ENCODE measurements around the gene SND1.
"Not testable (repeated sequence)": the region's sequence is repeated elsewhere in the genome, so short reads cannot be mapped to it uniquely, and the experiment has no call there.

SND1 gene

DNA sequence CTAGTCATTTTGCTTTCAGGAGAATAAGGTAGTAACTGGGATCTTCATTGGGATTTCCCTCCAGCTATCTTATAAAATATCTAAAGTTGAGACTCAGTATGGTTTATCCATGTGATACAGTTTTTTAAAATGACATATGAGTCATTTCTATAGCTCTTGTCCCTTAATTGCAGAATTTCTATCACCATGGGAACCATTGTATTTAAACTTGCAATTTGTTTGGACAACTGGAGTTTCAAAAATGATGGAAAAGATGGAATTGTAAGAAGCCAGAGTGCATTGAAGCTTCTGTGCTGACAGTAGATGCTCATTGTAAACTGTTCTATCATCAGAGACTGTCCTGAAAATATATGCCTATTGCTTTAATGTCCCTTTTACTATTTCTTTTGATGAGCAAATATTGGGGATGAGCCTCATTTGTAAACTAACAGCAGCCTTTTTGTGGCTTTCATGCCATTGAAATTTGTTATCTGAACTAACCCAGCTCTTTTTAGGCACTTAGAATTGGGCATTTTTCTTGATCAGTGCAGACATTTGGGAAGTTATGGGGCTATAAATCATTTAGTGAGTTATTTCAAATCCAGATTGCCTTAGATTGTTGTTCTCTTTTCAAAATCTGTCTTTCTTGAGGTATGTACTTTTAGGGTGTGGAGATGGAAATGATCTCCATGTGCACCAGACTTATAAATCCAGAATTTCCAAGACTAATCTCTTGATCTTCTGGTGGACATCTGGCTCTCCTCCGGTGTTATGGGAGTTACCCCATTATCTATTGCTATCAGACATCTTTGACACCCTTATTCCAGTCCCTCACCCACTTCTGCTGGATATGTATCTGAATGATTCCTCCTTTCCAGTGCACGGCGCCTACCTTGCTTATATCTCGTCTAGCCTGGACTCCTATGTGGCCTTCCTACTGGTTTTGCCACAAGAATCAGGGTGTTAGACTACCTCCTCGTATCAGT, 159.0 kb downstream of the SND1 start:
- DNase-seq = no peak

DNA sequence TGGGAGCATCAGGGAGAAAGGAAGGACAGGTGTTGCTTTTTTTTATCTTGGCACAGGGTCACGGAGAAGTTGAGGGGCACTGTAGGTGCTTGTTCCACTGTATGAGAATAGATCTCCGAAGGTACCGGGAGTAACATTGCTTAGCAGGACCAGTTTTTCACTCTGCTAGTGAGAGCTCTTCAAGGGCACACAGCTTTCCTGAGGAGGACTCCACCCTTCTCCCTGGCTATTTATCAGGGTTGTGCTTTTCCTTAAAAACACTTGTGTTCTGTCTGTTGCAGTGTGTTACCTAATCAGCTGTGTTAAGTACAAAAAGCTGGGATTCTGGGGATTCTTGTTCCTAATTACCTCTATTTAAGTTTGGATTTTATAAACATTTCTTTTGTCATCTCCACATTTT, 160.5 kb downstream of the SND1 start:
- no peak for DNase-seq

GRCh38 chr7:127813991-127814541, 162.1 kb downstream of the SND1 start:
- no peak for DNase-seq

DNA sequence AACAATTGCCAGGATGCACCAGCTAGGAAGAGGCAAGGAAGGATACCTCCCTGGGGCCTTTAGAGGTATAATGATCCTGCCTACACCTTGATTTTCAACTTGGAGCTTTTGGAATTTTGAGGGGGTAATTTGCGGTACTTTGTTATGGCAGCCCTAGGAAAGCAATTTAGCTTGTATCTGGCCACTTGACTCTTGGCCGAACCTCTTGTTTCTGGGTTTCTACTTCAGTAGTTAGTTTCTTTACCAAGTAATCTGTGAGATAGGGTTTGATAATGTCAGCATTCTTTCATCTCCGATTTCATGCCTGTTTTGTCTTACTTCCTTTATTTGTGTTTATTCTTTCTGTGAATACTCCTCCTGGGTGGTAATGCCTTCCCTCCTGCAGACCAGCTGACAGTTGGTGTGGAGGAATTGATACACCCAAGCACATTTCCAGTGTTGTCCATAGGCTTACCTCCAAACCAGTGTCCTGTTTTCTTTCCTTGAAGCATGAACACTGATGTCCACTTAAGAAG, 163.7 kb downstream of the SND1 start:
- DNase-seq = no peak

DNA sequence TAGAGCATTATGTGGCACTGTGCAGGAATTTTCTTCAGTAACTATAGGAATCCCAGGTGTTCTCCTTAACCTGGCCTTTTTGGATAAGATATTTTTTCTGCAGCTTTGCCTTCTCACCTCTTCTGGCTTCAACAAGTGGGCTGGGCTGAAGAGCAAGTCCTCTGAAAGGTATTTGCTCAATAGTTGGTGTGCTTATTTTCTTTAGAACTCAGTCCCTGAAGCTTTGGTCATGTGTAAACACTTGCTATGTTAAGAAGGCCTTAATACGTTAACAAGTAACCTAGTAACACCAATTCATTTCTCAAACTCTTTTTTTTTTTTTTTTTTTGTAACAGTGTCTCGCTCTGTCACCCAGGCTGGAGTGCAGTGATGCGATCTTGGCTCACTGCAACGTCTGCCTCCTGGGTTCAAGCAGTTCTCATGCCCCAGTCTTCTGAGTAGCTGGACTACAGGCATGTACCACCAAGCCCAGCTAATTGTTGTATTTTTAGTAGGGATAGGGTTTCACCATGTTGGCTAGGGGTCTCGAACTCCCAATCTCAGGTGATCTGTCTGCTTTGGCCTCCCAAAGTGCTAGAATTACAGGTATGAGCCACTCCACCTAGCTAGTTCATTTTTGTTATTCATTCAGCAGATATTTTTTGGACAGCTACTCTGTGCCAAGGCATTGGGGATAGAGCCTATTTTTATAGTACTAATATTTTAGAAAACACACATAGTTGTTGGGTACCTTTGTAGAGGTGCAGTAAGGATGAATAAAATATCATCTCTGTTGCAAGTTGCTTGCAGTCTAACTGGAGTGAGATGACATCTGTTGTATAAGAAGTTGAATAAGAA, 164.6 kb downstream of the SND1 start:
- DNase-seq = no peak

GRCh38 chr7:127817466-127817865, 165.5 kb downstream of the SND1 start:
- DNase-seq = no peak

DNA sequence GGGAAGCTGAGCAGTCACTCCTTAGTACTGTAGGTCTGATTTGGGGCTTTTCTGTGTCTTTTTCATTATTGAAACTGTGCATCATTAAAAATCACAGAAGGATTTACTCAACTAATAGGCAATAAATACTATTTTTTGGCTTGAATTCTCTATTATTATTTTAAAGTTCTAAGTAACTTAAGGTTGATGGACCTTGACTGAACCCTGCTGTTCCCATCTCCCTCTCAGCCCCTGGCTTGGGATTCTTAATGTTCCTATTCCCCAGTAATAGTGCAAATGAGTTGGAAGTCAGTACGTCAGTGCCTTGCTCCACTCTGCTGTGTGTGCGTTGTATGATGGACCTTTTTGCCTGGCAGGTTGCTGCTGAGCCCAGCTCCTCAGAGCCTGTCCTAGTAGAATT, 166.3 kb downstream of the SND1 start:
- no peak for DNase-seq

DNA sequence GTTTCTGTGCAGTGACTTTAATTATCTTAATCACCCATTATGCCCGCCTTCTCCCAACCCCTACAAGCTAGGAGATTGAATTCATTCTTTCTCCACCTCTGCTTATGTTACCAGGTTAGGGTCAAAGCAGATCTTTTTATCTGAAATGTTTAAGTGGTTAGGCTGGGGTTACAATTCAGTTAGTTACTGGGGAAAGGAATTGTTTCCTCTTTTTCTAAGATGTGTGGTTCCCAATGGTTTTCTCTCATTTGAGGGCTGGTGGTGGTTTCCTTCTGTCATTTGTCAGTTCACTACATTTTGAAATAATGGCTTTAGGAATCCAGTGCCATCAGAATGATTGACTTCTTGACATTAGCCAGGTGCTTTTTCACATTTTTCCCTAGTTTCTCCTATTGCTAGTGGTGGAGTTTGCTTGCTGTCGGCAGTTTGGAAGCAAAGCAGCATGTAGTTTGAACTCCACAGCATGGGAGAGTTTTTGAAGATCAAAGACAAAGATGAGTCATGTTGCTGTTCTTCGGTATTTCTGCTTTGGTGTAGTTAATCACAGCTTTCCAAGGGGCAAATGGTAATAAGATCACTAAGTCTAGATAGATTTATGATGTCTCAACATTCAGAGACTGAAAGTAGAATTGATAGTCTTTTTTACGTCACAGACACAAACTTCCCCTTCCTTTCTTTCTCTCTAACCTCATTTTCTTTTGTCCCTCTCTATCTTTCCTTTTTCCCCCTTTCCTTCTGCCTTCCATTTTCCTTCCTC, 168.2 kb downstream of the SND1 start:
- DNase-seq = no peak

GRCh38 chr7:127820732-127821085, 168.7 kb downstream of the SND1 start:
- no peak for DNase-seq

- DNase-seq = peak in 1 of 2 experiments; percentile 31
Observed at GRCh38 chr7:127821146-127821545, 169.2 kb downstream of the SND1 start.

DNA sequence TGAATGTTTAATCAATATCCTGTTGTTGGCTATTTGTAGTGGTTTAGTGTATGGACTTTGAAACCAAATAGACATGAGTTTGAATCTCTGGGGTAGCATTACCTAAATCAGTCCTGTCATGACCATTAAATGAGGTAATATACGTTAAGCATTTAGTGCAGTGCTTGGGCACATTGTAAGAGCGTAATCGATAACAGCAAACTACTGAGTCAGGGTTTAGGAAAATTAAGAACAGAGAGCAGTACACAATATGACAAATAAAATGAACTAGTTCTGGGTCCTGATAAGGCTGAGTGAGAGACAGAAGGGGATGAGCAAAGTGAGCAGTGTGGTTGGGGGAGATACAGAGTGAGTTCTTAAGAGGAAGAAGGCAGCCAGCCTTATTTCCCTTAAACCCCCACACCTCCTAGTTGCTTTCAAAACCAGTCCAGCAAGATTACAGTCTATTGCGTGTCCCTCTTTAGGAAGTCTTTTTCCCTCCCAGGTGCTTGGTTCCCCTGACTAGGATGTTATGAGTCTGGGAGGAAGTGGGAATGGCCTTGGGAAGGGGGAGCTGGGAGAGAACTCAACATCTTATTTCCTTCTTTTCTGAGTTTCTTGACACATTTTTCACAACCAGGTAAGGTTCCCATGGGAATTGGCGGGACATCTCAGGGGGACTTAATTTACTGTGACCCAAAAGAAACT, 171.0 kb downstream of the SND1 start:
- DNase-seq = no peak

DNA sequence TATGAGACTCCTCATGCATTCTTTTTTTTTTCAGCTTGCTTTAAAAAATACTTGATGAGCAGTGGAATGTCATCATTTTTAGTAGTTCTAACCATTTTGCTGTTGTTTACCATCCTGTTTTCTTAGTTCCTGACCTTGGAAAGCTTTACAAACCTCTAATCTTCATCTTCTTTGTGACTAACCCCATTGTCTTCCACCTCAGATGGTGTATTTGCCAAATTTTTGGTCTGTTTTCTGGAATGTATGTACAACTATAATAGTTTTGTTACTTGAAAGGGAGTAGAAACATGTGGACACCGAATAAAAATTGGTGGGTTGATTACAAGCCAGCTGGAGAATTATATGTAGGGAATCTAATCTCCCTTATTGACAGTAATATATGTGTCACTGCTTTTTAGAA, 172.7 kb downstream of the SND1 start:
- DNase-seq = no peak

DNA sequence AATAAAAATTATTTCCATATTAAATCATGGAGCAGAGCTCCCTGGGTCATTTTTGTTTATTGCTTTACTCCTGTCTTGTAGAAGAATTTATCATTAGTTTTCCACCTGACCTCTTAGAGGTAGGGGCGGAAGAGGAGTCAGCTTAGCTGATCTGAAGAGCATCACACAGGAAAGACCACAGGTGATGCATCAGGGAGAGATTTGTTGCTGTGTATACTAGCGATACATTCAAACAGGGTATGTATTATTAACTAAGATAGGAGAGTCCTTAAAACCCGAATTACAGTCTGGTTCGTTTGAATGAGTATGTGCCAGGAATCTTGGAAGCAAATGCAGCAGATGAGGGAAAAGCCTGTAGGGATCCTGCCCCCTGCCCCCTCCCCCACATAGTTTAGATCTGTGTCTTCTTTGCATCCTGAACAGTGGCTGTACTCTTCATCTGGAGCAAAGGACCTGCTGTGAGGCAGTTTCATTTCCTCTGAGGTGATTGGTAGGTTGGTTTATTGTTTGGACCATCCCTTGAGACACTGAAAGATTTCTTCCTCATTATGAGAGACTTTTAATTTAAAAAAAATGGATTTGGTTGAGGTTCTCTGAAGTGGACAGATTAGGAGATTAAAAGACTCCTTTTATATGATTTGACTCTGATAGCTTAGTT, 177.0 kb downstream of the SND1 start:
- no peak for DNase-seq

DNA sequence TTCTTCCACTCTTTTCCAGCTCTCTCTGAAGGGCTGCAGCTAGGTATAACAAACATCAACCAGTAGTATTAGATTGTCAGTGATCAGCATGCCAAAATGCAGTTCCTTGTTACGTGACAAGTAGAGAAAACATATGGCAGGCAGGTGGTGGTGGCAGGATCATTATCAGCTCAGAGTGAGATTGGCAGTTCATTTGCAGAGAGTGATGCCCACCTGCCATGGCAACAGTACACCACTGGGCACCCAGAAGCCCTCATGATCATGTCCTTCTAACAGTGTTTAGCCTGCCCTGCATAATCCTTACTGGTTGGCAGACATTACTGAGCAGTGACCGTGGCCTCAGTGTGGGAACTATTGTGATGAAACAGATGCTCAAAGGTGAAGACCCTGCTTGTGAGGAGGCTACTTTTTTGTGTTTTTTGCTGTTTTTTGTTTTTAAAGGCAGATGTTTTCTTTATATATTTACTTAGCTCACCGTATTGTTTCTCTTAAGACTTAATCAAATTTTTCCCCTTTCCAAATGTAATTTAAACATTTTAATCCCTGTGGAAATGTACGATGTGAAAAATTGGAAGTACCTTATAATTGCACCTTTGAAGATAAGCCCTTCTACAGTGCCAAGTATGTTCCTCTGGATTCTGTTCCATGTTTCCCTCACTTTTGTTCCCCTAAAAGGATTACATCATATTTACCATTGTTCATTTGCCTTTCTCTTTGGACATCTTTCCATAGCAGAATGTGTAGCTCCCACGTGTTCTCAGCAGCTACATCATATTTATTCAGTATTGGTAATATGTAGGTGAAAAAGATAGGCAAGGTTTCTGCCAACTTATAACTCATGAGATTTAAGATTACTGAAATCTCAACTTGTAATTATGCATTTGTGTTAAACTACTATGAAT, 179.6 kb downstream of the SND1 start:
- peak; percentile 68 to 79 for DNase-seq

- DNase-seq = no peak
Observed at GRCh38 chr7:127832592-127832991, 180.6 kb downstream of the SND1 start.

DNA sequence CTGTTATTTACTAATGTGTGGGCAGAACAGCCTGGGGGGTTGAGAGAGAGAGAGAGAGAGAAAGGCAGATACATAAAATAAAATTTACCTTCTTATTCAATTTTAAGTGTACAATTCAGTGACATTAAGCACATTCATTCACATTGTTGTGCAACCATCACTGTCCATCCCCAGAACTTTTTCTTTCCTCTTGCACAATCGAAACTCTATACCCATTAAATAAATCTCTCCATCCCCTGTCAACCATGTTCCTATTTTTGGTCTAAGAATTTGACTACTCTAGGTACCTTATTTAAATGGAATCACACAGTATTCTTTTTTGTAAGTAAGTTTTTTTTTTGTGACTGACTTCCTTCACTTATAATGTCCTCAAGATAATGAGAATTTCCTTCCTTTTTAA, 181.6 kb downstream of the SND1 start:
- DNase-seq = no peak

DNA sequence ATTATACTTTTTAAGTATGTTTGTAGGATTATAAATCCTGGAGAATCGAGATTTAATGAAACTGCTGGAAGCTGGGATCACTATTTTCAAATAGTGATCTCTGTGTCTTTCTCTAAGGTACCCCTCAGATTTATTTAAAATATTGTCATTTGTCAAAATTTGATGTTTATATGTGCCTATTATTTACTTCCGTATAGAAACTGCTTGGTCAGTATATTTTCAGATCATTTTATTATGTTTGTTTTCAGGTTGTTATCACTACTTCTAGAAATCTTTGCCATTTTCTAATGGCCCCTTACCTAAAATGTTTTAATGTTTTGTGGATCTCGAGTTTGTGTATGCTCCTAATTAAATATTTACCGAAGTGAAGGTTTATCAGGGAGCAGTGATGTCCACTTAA, 183.7 kb downstream of the SND1 start:
- DNase-seq = no peak

- not testable (repeated sequence) for DNase-seq
Observed at GRCh38 chr7:127837816-127838410, 185.9 kb downstream of the SND1 start.

DNA sequence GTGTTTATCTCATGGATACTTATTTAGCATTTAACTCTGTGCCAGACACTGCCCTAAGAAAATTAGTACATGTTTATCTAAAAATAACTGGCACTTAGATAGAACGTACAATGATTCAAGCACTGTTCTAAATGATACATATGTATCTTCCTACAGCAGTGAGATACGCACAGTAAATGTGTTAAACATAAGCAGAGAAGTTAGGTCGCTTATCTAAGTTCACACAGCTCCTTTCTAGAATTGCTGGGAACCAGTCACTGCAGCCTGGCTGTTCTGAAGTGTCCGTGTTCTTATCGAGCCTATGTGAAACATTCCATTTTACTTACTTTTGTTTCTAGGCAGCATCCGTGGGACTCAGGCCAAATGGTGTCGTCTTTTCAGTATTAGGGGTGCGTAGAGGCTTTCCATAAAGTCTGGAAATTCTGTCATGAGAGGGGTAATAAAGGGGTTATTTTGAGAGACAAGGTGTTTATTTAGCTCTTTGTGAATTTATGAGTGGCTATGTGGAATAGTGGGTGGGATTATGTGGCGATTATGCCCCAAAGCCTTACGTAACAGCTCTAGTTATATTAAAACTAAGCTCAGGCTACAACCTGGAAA, 186.9 kb downstream of the SND1 start:
- DNase-seq = no peak

Measured in cerebellar nuclear complex (tissue), 1 donor.